Posterior vena cava (tissue), 2 donors: Measurements from ENCODE around the gene MTREX. TPM values are rescaled to one million over a fixed set of nuclear protein-coding genes. Genes with fewer than 3 reads are reported as not detected.
"Not testable (repeated sequence)": the region's sequence is repeated elsewhere in the genome, so short reads cannot be mapped to it uniquely, and the experiment has no call there.

Source experiments
- DNase-seq: peaks from one replicate; pipeline ENCODE4 v3.0.0-alpha.2; 2020; ENCODE audit warnings: low spot score
- intact Hi-C, 2 donors: fragments of 100-400 bp; cut with DNase I; formaldehyde crosslinking; loops; one replicate each; pipeline versions ENCODE4 v1.14.1 to v1.14.2; 2022 to 2023
- long read RNA-seq, 2 donors: library from polyadenylated mRNA; unstranded; transcript quantifications; one replicate each; pipeline ENCODE4 v2.0.0, GENCODE V29; 2020 to 2021
- total RNA-seq, 2 donors: library from RNA; stranded (reverse); fragmentation: NEBNext Ultra II Directional; extraction: Animal tissue kit (Norgen Biotek cat#: 25700); gene quantifications; one replicate each; pipeline ENCODE4 v1.2.1, GENCODE V29; 2021
- donor health status: DM: yes; HTN: yes; CAD: no.
- donor health status: DM: yes; HTN: yes; CAD: no.

The MTREX gene
- total RNA-seq, result 10 to 100 TPM; 56.6 to 60.1 TPM
- long read RNA-seq, donor 1, full-length matches to known transcripts, result 4 of 10 reads
- long read RNA-seq, donor 1, partial matches to known transcripts, result 2 of 10 reads
- long read RNA-seq, donor 1, other reads (novel, unspliced or antisense), result 4 of 10 reads
- long read RNA-seq, donor 2, partial matches to known transcripts, result 7 of 10 reads
- long read RNA-seq, donor 2, other reads (novel, unspliced or antisense), result 3 of 10 reads

DNA sequence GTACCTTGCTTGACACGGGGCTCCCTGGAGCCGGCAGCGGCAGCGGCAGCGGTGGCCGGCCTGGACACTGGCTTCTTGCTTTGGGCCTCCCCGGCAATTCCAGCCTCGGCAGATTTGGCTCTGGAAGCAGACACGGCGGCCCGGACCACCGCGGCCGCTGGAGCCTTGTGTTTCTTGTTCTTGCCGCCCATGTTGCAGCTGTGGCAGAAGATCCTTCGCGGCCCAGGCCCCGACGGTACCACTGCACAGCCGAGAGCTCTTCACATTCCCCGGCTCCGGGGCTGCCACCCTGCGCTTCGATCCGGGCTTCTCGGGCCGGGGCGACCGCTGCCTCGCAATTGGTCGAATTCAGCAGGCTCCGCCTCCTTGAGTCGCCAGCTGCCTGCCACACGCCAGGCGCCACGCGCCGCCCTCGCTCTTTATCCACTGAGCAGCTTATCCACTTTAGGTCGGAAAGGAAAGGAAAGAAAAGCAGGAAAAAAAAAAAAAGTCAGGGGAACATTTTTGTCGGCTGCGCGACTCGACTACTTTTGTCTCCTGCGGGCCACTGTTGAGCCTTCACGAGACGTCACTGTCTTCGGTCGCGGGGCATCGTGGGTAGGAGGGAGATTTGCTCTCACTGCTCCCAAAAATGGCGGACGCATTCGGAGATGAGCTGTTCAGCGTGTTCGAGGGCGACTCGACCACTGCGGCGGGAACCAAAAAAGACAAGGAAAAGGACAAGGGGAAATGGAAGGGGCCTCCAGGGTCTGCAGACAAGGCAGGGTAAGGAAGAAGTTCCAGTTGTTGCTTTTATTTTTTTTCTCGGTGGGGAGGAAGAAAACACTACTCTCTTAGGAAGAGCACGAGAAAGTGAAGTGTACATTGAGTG, at the start of gene MTREX, which contains the start of gene DHX29:
Gene MTREX, plus strand, starts transcription at position 607 of the 871 bp plus-strand sequence. Its CDS starts 25 bp downstream, at position 632.
Gene DHX29, minus strand, starts transcription at position 312 of the 871 bp plus-strand sequence. Its CDS starts 121 bp downstream, at position 191.
- peak; percentile 97 for DNase-seq
- intact Hi-C loops, result no loop called here

DNA sequence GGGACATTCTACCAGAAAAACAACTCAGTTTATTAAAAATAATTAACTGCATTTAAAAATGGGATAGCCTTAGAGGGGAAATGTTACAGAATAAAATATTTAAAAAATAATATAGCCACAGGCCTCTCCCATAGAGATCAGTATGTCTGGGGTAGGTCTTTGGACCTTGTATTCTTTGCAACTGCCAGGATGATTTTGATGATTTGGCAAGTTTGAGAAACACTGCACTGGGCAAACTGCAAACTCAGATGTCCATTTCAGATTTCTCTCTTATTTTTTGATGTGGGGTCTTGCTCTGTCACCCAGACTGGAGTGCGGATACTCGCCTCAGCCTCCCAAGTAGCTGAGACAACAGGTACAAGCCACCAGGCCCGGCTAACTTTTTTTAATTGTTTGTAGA, 49.5 kb upstream of the MTREX start:
- no peak for DNase-seq
- intact Hi-C loops, result no loop called here

DNA sequence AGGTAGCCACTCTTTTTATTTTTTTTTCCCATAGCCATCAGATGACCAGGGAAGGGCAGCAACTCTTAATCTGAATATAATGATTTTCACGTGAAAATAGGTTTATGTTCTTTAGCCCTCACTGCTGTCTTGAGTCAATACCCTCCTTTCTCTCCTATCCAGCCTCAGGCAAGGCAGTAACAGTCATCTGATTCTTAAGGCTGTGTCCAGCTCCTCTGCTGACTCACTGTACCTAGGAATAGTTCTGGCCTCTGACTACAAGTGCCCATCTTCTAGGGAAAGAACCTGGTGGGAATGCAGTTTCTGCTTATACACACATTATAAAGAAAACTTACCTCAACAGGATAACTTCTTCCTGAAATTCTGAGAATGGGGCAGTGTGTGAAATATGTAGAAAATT, 31.0 kb upstream of the MTREX start:
- intact Hi-C loops, result no loop called here

DNA sequence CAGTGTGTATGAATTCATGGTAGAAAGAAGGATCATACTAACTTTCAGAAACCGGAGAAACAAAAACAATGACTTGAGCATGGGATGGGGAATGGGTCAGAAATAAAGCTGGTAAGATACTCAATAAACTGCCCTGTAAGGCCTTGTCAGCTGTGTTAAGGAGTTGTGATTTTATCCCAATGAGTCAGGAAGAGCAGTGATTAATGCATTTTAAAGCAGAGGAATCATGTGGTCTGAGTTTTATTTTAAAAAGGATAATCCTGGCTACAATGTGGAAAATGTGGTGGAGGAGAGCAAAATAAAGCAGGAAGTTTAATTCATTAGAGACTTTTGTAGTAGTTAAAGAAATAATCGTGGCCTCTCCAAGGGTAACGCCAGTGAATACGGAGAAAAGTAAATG, 29.0 kb upstream of the MTREX start:
- no peak for DNase-seq
- intact Hi-C loops, result no loop called here

More for the DNA sequence above, 31.0 kb upstream of the MTREX start:
- no peak for DNase-seq

DNA sequence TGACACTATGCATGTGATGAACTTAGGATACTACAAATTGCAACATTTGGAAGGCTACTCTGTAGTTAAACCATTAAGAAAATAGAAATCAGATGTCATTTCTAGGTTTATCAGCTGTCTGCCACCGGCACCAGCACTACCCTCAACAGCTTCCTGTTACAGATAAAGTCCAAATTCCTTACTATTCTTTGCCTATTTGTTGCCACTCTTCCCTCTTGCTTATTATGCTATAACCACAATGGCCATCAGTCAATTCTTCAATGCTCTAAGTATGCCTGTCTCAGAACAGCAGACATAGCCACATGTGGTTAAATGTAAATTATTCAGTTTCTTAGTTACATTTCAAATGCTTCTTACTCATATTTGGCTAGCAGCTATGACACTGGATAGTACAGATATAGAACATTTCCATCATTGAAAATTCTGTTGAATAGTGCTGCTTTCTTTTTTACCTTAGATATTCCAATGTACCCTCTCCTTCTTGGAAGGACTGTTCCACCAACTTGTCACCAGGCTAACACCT, 21.3 kb upstream of the MTREX start:
- no peak for DNase-seq
- intact Hi-C loops, result no loop called here

DNA sequence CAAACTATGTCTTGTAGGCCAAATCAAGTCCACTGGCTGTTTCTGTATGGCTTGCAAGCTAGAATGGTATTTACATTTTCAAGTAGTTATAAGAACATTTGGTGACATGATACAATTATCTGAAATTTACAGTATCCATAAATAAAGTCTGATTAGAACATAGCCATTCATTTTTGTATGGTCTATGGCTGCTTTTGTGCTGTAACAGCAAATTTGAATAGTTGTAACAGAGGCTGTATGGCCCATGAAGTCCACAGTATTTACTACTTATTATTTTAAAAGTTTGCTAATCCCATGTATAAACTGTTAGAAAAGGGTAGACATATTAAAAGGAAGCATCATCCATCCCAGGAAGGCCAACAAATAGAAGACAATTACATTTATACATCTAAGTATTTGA, 18.0 kb upstream of the MTREX start:
- DNase-seq, result no peak
- intact Hi-C loops, result no loop called here

DNA sequence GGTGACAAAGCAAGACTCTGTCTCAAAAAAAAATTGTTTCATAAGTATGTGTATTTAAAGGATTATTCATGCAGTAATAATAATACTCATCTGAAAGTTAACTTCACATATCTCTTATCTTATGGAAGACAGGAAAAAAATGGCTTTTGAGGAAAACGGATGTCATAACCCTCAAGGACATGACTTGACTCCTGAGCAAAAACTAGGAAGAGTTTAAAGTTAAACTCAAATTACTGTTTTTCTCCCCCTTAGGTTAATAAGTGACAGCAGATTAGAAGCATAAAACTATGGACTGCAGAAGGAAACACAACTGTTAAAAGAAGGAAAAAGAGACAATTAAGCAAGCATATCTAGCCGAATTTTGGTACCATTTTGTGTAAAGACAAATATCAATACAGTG, 16.8 kb upstream of the MTREX start:
- intact Hi-C loops, result no loop called here
- no peak for DNase-seq

DNA sequence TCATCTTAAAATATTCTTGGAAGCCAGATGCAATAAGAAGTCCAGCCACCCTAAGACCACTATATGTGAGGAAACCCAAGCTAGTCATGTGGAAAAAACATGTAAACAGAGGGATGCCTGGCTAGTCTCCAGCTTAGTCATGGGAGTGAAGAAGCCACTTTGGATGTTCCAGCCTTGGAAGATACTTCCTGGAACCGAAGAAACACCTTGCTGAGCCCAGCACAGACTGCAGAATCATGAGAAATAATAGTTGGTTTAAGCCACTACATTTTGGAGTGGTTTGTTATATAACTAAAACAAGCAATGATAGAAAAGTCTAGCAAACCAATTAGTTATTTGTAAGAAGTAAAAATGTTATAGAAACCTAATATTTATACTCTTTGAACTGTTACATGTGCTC, 12.9 kb upstream of the MTREX start:
- no peak for DNase-seq
- intact Hi-C loops, result no loop called here

DNA sequence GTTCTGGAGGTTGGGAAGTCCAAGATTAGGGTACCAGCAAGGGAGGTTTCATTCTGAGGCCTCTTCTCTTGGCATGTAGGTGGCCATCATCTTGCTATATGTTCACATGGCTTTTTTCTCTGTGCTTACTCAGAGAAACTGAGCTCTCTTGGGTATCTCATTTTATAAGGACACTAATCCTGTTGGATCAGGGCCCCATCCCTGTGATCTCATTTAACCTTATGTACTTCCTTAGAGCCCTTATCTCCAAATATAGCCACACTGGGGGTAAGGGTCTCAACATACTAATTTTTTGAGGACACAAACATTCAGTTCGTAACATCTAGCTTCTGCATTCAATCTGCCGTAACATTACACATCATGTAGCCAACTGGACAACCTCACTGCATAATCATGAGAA, 6.9 kb upstream of the MTREX start:
- DNase-seq, result no peak
- intact Hi-C loops, result no loop called here

DNA sequence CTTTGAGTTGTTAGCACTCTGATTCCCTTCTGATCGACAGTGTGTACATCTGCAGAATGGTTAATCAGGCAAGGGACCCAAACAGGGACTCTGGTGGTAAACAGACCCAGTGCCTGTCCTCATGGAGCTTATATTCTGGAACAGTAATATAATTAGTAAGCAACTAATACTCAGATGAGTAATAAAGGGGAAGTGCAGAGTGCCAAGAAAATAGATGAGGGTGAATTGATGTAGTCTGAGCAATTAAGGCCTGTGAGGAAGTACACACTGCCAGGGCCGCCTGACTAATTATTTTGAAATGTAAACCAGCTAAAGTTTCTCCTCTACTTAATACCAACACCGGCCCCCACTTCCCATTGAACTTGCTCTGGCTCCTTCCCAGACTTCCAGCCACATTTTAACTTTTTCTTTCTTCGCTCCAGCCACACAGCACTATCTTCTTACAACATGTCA, 4.5 kb upstream of the MTREX start:
- DNase-seq, result no peak
- intact Hi-C loops, result no loop called here

DNA sequence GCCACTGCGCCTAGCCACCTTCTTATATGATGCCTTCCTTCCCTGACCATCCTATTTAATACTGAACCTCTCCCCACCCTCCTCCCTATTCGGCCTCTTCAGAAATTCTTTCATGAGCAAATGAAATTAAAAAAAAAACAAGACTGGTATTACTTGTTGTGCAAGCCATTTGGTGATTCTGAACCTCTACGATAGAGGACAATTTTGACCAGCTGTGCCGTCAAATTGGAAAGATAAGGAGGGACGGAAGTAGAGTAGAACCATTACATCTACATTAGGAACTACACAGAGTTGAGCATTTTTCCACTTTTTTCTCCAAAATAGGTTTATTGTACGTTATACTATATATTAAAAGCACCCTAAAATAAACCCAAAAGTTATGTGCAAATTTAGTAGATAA, 3.2 kb upstream of the MTREX start:
- intact Hi-C loops, result no loop called here
- no peak for DNase-seq

DNA sequence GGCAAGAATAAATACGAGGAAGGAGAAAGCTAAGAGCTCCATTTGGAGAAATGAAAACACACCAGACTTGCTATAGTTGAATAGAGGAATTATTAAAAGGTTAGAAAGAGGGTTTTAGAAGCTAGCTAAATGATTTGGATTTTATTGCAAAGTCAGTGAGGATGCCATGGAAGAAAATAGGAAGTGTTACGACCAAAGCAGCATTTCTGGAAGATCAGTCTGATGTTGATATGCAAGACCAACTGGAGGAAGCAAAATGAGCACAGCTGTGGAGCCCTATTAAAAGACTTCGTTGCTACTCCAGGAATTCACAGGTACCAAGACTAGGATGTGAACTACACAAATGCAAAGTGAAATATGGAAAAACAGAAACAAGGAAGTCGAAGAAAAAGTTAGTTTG, 2.4 kb upstream of the MTREX start:
- intact Hi-C loops, result no loop called here
- DNase-seq, result no peak

DNA sequence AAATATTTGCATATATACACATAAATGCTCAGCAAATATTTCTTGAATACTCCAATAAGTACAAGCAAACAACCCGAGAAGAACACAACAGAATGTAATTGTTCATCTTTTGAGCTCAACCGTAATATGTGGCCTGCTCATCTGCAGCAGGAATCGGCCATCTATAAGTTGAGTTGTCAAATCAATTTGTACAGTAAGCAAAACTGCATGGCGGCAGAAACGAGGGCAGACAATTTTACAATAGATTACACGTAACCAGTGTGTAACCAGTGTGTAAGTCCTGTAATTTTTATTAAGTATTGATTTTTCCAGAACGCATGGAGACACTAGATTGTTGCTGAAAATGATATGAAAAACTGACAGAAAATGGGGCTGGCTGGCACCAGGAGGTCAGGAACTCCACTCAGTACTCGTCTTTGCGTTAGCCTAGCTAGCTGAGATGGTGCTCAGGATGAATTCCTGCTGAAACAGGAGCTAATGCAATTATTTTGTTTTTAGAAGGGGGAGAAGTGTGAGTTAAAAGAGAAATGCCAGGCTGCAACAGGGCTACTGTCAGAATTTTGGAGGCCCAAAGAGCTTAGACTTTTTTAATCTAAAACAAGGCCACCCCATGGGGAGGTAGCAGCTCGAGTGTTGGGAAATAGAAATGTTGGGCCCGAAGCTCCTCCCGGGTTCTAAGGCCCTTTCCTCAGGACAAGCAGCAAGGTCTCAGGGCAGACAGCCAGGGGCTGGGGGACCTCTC, 977 bp upstream of the MTREX start:
- no peak for DNase-seq
- intact Hi-C loops, result no loop called here

DNA sequence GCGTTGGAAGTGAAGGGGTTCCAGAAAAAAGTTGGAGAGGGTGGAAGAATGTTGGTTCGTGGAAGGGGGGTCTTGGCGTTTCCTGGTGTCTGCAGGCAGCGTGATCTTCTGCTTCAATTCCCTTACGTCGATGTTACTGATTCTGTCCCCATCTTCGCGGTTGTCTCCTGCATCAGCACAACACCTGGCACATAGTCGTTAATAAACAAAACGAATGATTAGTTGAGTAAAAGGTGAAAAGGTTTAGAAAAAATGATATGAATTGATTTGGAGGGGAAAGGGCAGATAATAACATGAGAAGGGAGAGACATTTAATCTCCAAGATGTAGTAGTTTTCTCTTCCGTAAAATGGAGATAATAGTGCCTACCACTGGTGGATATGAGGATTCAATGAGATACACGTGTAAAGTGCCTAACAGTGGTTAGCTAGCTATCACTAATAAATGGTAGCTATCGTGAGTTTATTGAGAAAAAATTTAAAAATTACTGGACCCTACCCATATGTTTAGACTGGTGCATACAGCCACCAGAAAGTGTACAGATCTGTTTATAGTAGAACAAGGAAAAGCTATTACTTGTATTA, 556 bp downstream of the MTREX start:
- intact Hi-C loops, result no loop called here
- no peak for DNase-seq

DNA sequence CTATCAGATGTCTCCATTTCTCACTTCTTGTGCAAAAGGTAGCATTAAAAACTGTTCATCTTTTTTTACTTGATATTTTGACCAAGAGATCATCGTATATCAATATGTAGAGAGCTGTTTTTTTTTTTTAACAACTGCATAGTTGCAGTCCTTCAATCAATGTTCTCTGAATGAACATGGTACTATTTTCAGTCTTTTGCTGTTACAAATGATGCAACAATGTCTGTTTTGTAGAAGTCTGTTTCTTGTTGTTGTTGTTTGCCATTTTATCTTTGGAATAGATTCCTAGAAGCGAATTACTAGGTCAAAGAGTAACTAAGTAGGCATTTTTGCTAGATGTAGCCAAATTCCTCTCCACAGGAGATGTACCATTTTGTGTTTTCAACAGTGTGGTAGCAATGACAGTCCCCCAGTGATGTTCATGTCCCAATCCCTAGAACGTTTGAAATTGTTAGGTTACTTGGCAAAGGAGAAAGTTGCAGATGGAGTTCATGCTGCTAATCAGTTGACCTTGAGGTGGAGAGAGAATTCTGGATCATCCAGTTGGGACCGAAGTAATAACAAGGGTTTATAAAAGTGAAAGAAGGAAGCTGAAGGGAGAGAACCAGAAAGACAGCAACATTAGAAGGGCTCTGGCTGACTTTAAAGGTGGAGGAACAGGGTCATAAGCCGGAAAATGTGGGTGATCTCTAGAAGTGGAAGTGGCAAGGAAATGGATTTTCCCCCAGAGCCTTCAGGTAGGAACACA, 6.3 kb downstream of the MTREX start:
- intact Hi-C loops, result no loop called here
- no peak for DNase-seq

DNA sequence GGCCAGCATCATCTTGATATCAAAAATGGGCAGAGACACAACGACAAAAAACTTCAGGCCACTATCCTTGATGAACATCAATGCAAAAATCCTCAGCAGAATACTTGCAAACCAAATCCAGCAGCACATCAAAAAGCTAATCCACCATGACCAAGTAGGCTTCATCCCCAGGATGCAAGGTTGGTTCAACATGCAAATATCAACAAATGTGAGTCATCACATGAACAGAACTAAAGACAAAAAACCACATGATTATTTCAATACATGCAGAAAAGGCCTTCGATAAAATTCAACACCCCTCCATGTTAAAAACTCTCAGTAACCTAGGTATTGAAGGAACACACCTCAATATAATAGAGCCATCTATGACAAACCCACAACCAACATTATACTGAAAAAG, 8.5 kb downstream of the MTREX start:
- intact Hi-C loops, result no loop called here
- no peak for DNase-seq

DNA sequence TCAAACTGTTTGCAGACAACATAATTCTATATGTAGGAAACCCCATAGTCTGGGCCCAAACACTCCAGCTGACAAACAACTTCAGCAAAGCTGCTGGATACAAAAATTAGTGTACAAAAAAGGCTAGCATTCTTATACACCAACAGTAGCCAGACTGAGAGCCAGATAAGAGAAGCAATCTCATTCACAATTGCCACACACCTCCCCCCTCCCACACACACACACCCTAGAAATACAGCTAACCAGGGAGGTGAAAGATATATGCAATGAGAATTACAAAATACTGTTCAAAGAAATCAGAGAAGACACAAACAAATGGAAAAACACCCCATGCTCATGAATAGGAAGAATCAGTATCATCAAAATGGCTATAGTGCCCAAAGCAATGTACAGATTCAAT, 9.0 kb downstream of the MTREX start:
- intact Hi-C loops, result no loop called here
- no peak for DNase-seq

DNA sequence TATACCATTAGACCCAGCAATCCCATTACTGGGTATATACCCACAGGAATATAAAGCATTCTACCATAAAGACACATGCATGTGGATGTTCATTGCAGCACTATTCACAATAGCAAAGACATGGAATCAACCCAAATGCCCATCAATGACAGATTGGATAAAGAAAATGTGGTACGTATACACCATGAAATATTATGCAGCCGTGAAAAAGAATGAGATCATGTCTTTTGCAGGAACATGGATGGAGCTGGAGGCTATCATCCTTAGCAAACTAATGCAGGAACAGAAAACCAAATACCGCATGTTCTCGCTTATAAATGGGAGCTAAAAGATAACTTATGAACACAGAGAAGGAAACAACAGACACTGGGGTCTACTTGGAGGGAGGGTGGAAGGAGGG, 10.4 kb downstream of the MTREX start:
- not testable (repeated sequence) for DNase-seq

DNA sequence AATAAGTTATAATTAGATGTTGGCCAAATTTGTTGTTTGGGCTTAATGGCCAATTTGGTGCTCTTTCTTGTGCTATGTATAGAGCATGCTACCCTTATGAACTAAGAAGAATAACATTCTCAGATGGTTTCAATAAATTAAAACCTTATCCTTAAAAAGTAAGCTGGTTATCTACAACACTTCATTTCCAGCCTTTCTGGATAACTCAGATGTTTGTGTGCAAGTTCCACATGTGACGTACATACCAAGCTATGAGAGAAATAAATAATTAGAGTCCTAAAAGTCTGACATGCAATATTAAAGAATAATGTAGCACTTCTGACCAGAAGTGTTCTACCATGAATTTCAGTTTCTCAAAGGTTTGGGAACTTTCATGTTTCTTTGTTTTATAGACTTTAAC, 11.7 kb downstream of the MTREX start:
- intact Hi-C loops, result no loop called here
- DNase-seq, result no peak

More for the DNA sequence above, 10.4 kb downstream of the MTREX start:
- intact Hi-C loops, result not testable (repeated sequence)
